ENCODE results near the gene TRIM14.
"Not testable (repeated sequence)": the region's sequence is repeated elsewhere in the genome, so short reads cannot be mapped to it uniquely, and the experiment has no call there.

TRIM14 gene

GRCh38 chr9:98120476-98120875, 1.5 kb upstream of the TRIM14 start:
- no peak overlapping the region for H3K9ac ChIP-seq (ENCODE audit: low read depth, low read length, poor library complexity, severe bottlenecking)
- H3F3A ChIP-seq (ENCODE audit: low read depth): 0 out of 2 replicates have a peak, but pooled peaks cover 3% of the 10 kb centered on the region
- peaks cover 6% of the 10 kb centered on the region; the same call in 1 of the 2 replicates for H3K79me2 ChIP-seq (ENCODE audit: insufficient read depth, low read length)
- H3K4me2 ChIP-seq (ENCODE audit: low read depth, low read length, poor library complexity, severe bottlenecking): peak overlapping the region; percentile 22
- H4K20me1 ChIP-seq (ENCODE audit: insufficient read depth, low read length, poor library complexity, severe bottlenecking): no peaks in the 10 kb centered on the region
- no peaks in the 10 kb centered on the region for H3K9me3 ChIP-seq (ENCODE audit: insufficient read depth, low read depth, low read length)
- no peak overlapping the region for H2AFZ ChIP-seq (ENCODE audit: low read length)
- H3K4me3 ChIP-seq (ENCODE audit: low read length, poor library complexity, severe bottlenecking): no peak overlapping the region
- H3K4me1 ChIP-seq (ENCODE audit: insufficient read depth, low read length, poor library complexity, severe bottlenecking): peaks cover 41% of the 10 kb centered on the region
- no peaks in the 10 kb centered on the region for H3K27me3 ChIP-seq (ENCODE audit: insufficient read depth, low read length, poor library complexity, severe bottlenecking)
- no peaks in the 10 kb centered on the region for H3K9me2 ChIP-seq (replicated peaks; ENCODE audit: low read depth, low read length)
- H3K36me3 ChIP-seq (ENCODE audit: insufficient read depth, low read length): no peaks in the 10 kb centered on the region
- TF ChIP-seq EZH2phosphoT487 (IDR thresholded peaks at IDR 0.05; ENCODE audit: borderline replicate concordance) (no peak), CTCF (conservative IDR thresholded peaks at IDR 0.05; ENCODE audit: low read length) (no peak)

- peak overlapping the region; percentile 86 for H3K4me2 ChIP-seq (ENCODE audit: low read depth, low read length, poor library complexity, severe bottlenecking)
- peak overlapping the region; percentile 74 for H3K4me3 ChIP-seq (ENCODE audit: low read length, poor library complexity, severe bottlenecking)
- 0 out of 2 replicates have a peak, but pooled peaks cover 3% of the 10 kb centered on the region for H3F3A ChIP-seq (ENCODE audit: low read depth)
- no peaks in the 10 kb centered on the region for H3K27me3 ChIP-seq (ENCODE audit: insufficient read depth, low read length, poor library complexity, severe bottlenecking)
- H3K4me1 ChIP-seq (ENCODE audit: insufficient read depth, low read length, poor library complexity, severe bottlenecking): peaks cover 41% of the 10 kb centered on the region
- H4K20me1 ChIP-seq (ENCODE audit: insufficient read depth, low read length, poor library complexity, severe bottlenecking): no peaks in the 10 kb centered on the region
- no peaks in the 10 kb centered on the region for H3K9me3 ChIP-seq (ENCODE audit: insufficient read depth, low read depth, low read length)
- peak; percentile 58 for TF ChIP-seq CTCF (conservative IDR thresholded peaks at IDR 0.05; ENCODE audit: low read length)
- no peak for TF ChIP-seq EZH2phosphoT487 (IDR thresholded peaks at IDR 0.05; ENCODE audit: borderline replicate concordance)
- H2AFZ ChIP-seq (ENCODE audit: low read length): peak overlapping the region; percentile 92
- no peaks in the 10 kb centered on the region for H3K36me3 ChIP-seq (ENCODE audit: insufficient read depth, low read length)
- H3K9ac ChIP-seq (ENCODE audit: low read depth, low read length, poor library complexity, severe bottlenecking): peak overlapping the region; percentile 79
- H3K9me2 ChIP-seq (replicated peaks; ENCODE audit: low read depth, low read length): no peaks in the 10 kb centered on the region
- H3K79me2 ChIP-seq (ENCODE audit: insufficient read depth, low read length): peaks cover 6% of the 10 kb centered on the region; the same call in 1 of the 2 replicates
These were observed 910 bp downstream of the TRIM14 start for GRCh38 chr9:98117984-98118639.

GRCh38 chr9:98117097-98117496, 1.9 kb downstream of the TRIM14 start:
- H3K79me2 ChIP-seq (ENCODE audit: insufficient read depth, low read length); H3K4me2 ChIP-seq (ENCODE audit: low read depth, low read length, poor library complexity, severe bottlenecking); H4K20me1 ChIP-seq (ENCODE audit: insufficient read depth, low read length, poor library complexity, severe bottlenecking); H3K4me3 ChIP-seq (ENCODE audit: low read length, poor library complexity, severe bottlenecking); H3K9me2 ChIP-seq (replicated peaks; ENCODE audit: low read depth, low read length); H3K27me3 ChIP-seq (ENCODE audit: insufficient read depth, low read length, poor library complexity, severe bottlenecking); H3K36me3 ChIP-seq (ENCODE audit: insufficient read depth, low read length); H3F3A ChIP-seq (ENCODE audit: low read depth); H3K9me3 ChIP-seq (ENCODE audit: insufficient read depth, low read depth, low read length); H3K9ac ChIP-seq (ENCODE audit: low read depth, low read length, poor library complexity, severe bottlenecking); H2AFZ ChIP-seq (ENCODE audit: low read length): not testable (repeated sequence)
- peaks cover 37% of the 10 kb centered on the region for H3K4me1 ChIP-seq (ENCODE audit: insufficient read depth, low read length, poor library complexity, severe bottlenecking)

- Histone ChIP-seq H3K36me3 (ENCODE audit: insufficient read depth, low read length) (no peaks in the 10 kb centered on the region), H3K9ac (ENCODE audit: low read depth, low read length, poor library complexity, severe bottlenecking) (peak overlapping the region; percentile 56), H3F3A (ENCODE audit: low read depth) (no peaks in the 10 kb centered on the region), H3K27me3 (ENCODE audit: insufficient read depth, low read length, poor library complexity, severe bottlenecking) (no peaks in the 10 kb centered on the region), H3K9me3 (ENCODE audit: insufficient read depth, low read depth, low read length) (no peaks in the 10 kb centered on the region), H3K79me2 (ENCODE audit: insufficient read depth, low read length) (peaks cover 3% of the 10 kb centered on the region; the same call in 1 of the 2 replicates), H2AFZ (ENCODE audit: low read length) (0 out of 2 replicates have a peak overlapping the region, but pooled peaks have one; percentile 22), H3K4me1 (ENCODE audit: insufficient read depth, low read length, poor library complexity, severe bottlenecking) (peaks cover 41% of the 10 kb centered on the region), H3K4me2 (ENCODE audit: low read depth, low read length, poor library complexity, severe bottlenecking) (peak overlapping the region; percentile 38), H4K20me1 (ENCODE audit: insufficient read depth, low read length, poor library complexity, severe bottlenecking) (no peaks in the 10 kb centered on the region), H3K4me3 (ENCODE audit: low read length, poor library complexity, severe bottlenecking) (peak overlapping the region; percentile 12), H3K9me2 (replicated peaks; ENCODE audit: low read depth, low read length) (no peaks in the 10 kb centered on the region)
- no peak for TF ChIP-seq EZH2phosphoT487 (IDR thresholded peaks at IDR 0.05; ENCODE audit: borderline replicate concordance)
- no peak for TF ChIP-seq CTCF (conservative IDR thresholded peaks at IDR 0.05; ENCODE audit: low read length)
These were observed 10.0 kb downstream of the TRIM14 start for GRCh38 chr9:98109052-98109451.
